ENCODE measurements around the gene RBMS1.

DNA sequence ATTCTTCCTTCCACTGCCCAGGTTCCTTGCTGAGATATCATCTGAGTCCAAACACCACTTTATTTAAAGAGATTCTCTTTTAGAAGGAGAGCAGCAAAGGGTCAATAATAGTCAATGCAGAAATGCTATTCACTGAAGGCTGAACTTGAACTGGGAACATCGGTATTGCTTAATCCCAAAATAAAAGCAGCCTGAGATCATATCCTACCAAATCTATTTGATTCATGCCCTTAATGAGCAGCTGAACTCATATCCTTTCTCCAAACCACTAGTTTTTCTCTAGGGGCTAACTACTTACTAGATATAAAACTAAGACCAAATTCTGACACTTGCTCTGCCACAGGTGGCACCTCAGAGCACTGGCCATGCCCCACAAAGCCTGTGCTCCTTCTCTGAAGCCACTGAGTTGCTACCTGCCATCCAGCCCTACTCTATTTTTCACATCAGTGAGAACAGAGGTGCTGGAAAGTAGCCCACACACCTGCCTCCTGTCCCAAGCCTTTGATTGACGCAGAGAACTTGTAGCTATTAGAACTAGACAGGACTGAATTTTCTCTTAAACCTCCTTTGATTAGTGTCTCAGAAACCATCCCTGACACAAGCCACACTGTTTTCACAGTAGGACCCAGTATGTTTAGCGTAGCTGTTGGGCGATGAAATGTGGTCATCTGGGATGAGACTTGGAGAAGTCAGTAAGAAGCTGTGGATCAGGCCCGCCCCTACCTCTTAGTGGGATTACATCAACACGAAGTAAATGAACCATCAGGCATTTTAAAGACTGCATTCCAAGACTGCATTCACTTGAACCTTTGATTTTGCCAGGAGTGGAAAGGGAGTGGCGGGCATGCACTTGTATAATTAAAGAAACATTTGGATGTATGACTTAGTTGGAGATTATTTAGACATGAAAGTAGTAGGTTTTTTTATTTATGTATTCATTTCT, 124.3 kb downstream of the RBMS1 start:
- TF ChIP-seq, protein P1, sequence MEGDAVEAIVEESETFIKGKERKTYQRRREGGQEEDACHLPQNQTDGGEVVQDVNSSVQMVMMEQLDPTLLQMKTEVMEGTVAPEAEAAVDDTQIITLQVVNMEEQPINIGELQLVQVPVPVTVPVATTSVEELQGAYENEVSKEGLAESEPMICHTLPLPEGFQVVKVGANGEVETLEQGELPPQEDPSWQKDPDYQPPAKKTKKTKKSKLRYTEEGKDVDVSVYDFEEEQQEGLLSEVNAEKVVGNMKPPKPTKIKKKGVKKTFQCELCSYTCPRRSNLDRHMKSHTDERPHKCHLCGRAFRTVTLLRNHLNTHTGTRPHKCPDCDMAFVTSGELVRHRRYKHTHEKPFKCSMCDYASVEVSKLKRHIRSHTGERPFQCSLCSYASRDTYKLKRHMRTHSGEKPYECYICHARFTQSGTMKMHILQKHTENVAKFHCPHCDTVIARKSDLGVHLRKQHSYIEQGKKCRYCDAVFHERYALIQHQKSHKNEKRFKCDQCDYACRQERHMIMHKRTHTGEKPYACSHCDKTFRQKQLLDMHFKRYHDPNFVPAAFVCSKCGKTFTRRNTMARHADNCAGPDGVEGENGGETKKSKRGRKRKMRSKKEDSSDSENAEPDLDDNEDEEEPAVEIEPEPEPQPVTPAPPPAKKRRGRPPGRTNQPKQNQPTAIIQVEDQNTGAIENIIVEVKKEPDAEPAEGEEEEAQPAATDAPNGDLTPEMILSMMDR (optimal IDR thresholded peaks at IDR 0.05 in 1 of 3, IDR thresholded peaks at IDR 0.05 in 1 of 3, conservative IDR thresholded peaks at IDR 0.05 in 1 of 3; ENCODE audit: extremely low read depth in 1 of 3, insufficient read depth in 2 of 3, low read length in 3 of 3) = no peak
- TF ChIP-seq EZH2 (IDR thresholded peaks at IDR 0.05; ENCODE audit: low read length) = no peak

All from keratinocyte (primary cell).